Kidney capillary endothelial cell (primary cell): ENCODE results near the gene WDR82.
"Not testable (repeated sequence)": the region's sequence is repeated elsewhere in the genome, so short reads cannot be mapped to it uniquely, and the experiment has no call there.

ENCODE experiments used
- DNase-seq: peaks from one replicate; pipeline ENCODE4 v3.0.0-alpha.2; 2018; ENCODE audit warnings: low spot score

The WDR82 gene

GRCh38 chr3:52289747-52290595 is 11.5 kb upstream of the WDR82 start:
- DNase-seq: no peak

DNA sequence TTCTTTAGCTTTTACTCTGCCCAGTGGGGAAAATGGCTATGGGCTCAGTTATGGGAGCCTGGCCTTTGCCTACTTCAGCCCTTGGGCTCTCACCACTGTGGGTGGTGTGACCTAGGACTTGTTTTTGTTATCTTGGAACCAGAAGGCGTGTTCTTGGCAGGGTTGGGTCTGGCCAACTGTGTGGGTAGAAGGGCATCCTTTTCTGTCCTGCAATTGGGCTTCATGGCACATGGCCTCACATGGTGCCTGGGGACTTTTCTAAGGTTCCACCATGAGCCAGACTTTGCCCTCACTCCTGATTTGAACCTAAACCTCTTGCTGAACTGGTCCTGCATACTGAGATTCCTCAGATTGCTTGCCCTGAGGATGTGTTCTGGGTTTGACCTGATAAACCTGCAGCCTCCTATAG is 10.9 kb upstream of the WDR82 start:
- no peak for DNase-seq

DNA sequence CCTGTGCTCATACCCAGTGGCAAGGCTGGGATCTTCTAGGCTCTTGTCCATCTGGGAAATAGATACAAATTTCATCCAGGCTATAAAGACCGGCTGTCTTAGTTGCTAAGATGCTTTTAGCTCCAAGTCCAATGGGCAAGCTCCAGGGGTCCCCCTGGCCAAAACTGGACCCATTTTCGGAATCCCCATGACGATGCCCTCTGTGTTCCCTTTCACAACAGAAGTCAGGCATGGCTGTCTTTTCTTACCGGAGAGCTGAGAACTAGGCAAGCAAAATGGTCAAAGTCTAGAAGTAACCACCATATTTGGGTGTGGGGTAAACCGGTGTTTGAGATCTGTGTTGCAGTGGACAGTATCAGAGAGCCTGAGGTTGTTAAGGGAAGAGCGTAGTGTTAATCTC is 10.2 kb upstream of the WDR82 start:
- no peak for DNase-seq

DNA sequence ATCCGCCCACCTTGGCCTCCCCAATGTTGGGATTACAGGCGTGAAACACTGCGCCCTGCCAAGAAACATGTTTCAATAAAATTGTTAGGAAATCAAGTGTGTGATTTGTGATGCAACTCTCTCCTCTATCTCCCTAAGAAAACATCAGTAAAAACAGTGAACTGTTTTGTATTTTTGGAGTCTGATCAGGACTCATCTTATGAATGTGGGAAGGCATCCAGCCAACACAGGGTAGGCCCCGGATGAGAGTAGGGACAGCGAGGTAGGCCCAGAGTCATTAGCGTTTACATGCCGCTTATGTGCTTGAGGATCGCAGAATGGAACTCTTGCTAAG is 8.3 kb upstream of the WDR82 start:
- DNase-seq: no peak

- DNase-seq: not testable (repeated sequence)
Observed at GRCh38 chr3:52284051-52284450, 5.6 kb upstream of the WDR82 start.

- DNase-seq: no peak
Observed at GRCh38 chr3:52283306-52283705, 4.9 kb upstream of the WDR82 start.

DNA sequence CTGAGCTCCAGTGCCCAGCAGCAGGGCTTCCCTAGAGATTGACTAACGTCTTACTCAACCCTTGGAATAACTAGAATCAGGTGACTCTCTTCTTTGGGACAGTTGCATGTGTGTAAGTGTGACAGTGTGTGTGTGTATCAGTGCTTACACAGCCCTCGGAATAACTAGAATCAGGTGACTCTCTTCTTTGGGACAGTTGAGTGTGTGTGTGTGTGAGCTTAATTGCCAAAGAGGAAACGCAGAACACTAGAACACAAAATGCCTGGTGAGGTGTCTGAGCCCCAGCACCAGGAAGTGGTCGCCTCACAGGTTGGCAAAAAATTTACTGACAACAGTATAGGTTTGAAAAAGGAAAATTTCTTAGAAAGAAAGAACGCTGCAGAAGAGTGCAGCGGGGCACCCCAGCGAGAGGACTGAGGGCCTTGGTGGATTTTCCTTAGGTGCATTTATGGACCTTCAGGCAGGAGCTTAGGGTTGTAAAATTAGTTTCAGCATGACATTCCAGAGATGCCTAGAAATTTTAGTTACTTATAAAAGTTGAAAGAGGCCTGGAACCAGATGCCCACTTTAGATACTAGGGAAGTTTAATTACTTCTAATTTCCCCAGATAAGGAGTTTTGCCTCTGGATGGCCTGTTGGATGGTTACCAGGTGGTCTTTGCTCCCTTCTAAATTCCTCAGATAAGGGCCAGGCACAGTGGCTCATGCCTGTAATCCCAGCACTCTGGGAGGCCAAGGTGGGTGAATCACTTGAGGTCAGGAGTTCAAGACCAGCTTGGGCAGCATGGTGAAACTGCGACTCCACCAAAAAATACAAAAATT is 3.7 kb upstream of the WDR82 start:
- DNase-seq: no peak

- DNase-seq: peak; percentile 61
Observed at GRCh38 chr3:52280050-52280461, 1.6 kb upstream of the WDR82 start.

- DNase-seq: no peak
Observed at GRCh38 chr3:52279596-52279995, 1.1 kb upstream of the WDR82 start.

GRCh38 chr3:52277972-52278509 is 408 bp downstream of the WDR82 start:
- DNase-seq: no peak

DNA sequence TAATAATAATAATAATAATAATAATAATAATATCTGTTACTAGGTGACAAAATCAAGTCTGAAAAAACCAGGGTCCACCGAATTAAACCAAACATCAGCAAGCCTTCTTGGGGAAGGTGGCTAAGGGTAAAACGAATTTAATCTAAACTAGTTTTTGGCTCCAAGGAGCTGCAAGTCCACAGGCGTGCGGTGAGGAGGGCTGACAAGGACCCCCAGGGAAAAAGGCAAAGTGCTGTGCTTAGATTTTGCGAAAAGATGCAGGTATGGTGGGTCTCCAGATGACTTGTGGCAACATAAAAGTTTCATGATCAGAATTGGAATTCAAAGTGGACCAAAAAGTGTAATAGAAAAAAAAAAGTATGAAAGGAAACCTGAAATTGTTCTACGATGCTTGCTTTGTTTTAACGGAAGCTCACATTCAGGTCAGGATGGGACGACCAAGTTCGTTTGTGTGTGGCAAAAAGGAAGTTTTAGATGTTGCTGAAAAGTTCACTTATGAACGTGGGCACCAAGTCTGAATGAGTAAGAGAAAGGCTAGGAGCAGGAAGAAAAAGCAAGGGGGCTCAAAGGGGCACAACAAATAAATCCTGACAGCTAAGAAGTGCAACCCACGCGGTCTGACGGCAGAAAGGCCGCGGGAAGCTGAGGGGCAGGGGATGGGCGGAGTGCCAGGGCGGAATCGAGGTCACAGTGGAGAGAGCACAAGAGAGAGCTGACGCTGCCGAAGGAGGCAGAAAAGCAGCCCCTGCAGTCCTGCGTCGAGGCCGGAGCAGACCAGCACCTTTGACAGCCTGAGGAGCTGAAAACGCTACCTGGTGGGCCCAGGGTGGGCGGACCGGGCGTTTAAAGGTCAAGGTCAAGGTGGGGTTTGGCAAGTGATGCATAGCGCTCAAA is 1.1 kb downstream of the WDR82 start:
- no peak for DNase-seq

DNA sequence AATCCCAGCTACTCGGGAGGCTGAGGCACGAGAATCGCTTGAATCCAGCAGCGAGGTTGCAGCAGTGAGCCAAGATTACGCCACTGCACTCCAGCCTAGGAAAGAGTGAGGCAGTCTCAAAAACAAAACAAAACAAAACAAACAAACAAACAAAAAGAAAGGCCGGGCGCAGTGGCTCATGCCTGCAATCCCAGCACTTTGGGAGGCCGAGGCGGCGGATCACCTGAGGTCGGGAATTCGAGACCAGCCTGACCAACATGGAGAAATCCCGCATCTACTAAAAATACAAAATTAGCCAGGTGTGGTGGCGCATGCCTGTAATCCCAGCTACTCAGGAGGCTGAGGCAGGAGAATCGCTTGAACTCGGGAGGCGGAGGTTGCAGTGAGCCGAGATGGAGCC is 3.7 kb downstream of the WDR82 start:
- DNase-seq: not testable (repeated sequence)

DNA sequence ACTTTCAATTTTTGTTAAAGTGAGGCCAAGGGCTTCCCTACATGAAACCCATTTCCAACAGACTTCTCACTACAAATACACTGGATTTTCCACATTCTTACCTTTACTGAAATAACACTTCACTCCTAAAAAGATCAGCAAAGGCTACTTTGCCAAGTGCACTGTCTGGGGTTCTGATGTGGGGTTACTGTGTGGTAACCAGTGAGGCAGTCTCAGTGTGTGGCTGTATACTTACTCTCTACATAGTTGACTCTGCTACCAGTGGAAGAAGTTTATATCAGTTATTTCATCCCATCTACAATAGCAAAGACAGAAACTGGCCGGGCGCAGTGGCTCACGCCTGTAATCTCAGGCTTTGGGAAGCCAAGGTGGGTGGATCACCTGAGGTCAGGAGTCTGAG is 5.6 kb downstream of the WDR82 start:
- DNase-seq: no peak

GRCh38 chr3:52272172-52272571 is 6.3 kb downstream of the WDR82 start:
- DNase-seq: not testable (repeated sequence)

GRCh38 chr3:52270252-52270754 is 8.1 kb downstream of the WDR82 start:
- DNase-seq: peak; percentile 86

DNA sequence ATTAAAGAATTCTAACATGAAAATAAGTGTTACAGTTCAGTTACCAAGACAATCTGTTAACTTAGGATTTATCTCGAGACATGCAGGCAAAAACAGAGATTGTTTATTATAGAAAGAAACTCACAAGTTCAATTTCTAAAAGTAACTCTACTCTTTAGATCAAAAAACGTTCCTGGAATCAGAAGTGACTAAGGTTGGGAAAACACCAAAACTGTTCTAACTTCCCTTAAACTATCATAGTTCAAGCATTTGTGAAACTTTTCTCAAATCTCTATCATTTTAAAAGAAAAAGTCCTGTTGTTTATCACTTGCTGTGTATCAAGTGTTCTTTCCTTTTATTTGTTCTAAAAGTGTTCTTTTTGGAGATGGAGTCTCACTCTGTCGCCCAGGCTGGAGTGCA is 8.7 kb downstream of the WDR82 start:
- no peak for DNase-seq

GRCh38 chr3:52268036-52268435 is 10.4 kb downstream of the WDR82 start:
- DNase-seq: no peak

DNA sequence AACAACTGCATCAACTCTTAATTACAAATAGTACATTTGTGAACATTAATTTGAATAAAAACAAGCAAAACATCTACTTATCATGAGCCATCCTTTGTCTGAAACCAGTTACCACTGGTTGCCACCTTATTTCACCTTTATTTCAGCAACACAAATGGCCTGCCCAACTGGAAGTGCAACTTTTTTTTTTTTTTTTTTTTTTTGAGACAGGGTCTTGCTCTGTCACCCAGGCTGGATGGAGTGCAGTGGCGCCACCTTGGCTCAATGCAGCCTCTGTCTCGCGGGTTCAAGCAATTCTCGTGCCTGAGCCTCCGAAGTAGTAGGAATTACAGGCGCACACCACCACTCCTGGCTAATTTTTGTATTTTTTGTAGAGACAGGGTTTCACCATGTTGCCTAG is 13.1 kb downstream of the WDR82 start:
- DNase-seq: no peak

- no peak for DNase-seq
Observed at GRCh38 chr3:52262447-52262846, 16.0 kb downstream of the WDR82 start.

- no peak for DNase-seq
Observed at GRCh38 chr3:52259448-52259847, 19.0 kb downstream of the WDR82 start.

- DNase-seq: peak; percentile 78
Observed at GRCh38 chr3:52259035-52259434, 19.4 kb downstream of the WDR82 start.

- no peak for DNase-seq
Observed at GRCh38 chr3:52257911-52258310, 20.5 kb downstream of the WDR82 start.
